ENCODE results near the gene F2R. TPM values are rescaled to one million over a fixed set of nuclear protein-coding genes. Genes with fewer than 3 reads are reported as not detected.

F2R gene
- total and polyA plus RNA-seq, 9 donors, result 1.7 to 28.5 (median 4.9) TPM

- Histone ChIP-seq H3K27ac (no peak overlapping the region), H3K4me3 (no peak overlapping the region), H3K27me3 (no peaks in the 10 kb centered on the region), H3K9me3 (no peaks in the 10 kb centered on the region), H3K36me3 (no peaks in the 10 kb centered on the region), H3K4me1 (ENCODE audit: insufficient read depth) (no peaks in the 10 kb centered on the region)
- no peak for TF ChIP-seq EP300 (IDR thresholded peaks at IDR 0.05)
- TF ChIP-seq, protein P1, sequence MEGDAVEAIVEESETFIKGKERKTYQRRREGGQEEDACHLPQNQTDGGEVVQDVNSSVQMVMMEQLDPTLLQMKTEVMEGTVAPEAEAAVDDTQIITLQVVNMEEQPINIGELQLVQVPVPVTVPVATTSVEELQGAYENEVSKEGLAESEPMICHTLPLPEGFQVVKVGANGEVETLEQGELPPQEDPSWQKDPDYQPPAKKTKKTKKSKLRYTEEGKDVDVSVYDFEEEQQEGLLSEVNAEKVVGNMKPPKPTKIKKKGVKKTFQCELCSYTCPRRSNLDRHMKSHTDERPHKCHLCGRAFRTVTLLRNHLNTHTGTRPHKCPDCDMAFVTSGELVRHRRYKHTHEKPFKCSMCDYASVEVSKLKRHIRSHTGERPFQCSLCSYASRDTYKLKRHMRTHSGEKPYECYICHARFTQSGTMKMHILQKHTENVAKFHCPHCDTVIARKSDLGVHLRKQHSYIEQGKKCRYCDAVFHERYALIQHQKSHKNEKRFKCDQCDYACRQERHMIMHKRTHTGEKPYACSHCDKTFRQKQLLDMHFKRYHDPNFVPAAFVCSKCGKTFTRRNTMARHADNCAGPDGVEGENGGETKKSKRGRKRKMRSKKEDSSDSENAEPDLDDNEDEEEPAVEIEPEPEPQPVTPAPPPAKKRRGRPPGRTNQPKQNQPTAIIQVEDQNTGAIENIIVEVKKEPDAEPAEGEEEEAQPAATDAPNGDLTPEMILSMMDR (IDR thresholded peaks at IDR 0.05), result no peak
- no peak for TF ChIP-seq POLR2A (IDR thresholded peaks at IDR 0.05)
- WGBS, 3 donors, result 54 to 57% (median 55%) methylated on average over 5 of the region's 5 CpGs
- intact Hi-C loops (cut with DNase I), result no loop called here
- DNase-seq, result no peak
These were observed 24.3 kb upstream of the F2R start for GRCh38 chr5:76691467-76692273.

- no peak overlapping the region for H3K4me3 ChIP-seq
- 98 to 99% (median 98%) methylated on average over 6 of the region's 6 CpGs for WGBS, 3 donors
- intact Hi-C loops (cut with DNase I), result no loop called here
- H3K36me3 ChIP-seq, result no peaks in the 10 kb centered on the region
- no peaks in the 10 kb centered on the region for H3K4me1 ChIP-seq (ENCODE audit: insufficient read depth)
- no peak for TF ChIP-seq EP300 (IDR thresholded peaks at IDR 0.05)
- no peak for TF ChIP-seq POLR2A (IDR thresholded peaks at IDR 0.05)
- TF ChIP-seq, protein P1 (IDR thresholded peaks at IDR 0.05), result no peak
- H3K27ac ChIP-seq, result no peak overlapping the region
- H3K9me3 ChIP-seq, result no peaks in the 10 kb centered on the region
- H3K27me3 ChIP-seq, result no peaks in the 10 kb centered on the region
- DNase-seq, result no peak
These were observed 23.7 kb upstream of the F2R start for GRCh38 chr5:76692274-76692540.

- intact Hi-C loops (cut with DNase I), result no loop called here
These were observed 23.3 kb upstream of the F2R start for GRCh38 chr5:76692651-76693050.

GRCh38 chr5:76693141-76693540 is 22.8 kb upstream of the F2R start:
- Histone ChIP-seq H3K4me3 (no peak overlapping the region), H3K4me1 (ENCODE audit: insufficient read depth) (no peaks in the 10 kb centered on the region), H3K27ac (no peak overlapping the region), H3K27me3 (no peaks in the 10 kb centered on the region), H3K36me3 (no peaks in the 10 kb centered on the region), H3K9me3 (no peaks in the 10 kb centered on the region)
- 66 to 98% (median 97%) methylated on average over 3 of the region's 3 CpGs for WGBS, 3 donors
- no peak for DNase-seq
- TF ChIP-seq POLR2A (IDR thresholded peaks at IDR 0.05), result no peak
- no peak for TF ChIP-seq EP300 (IDR thresholded peaks at IDR 0.05)
- TF ChIP-seq, protein P1 (IDR thresholded peaks at IDR 0.05), result no peak
- intact Hi-C loops (cut with DNase I), result no loop called here

More at GRCh38 chr5:76692651-76693050, 23.3 kb upstream of the F2R start:
- WGBS, 3 donors, result 89 to 95% (median 90%) methylated on average over 3 of the region's 3 CpGs
- Histone ChIP-seq H3K27me3 (no peaks in the 10 kb centered on the region), H3K27ac (no peak overlapping the region), H3K4me3 (no peak overlapping the region), H3K4me1 (ENCODE audit: insufficient read depth) (no peaks in the 10 kb centered on the region), H3K36me3 (no peaks in the 10 kb centered on the region), H3K9me3 (no peaks in the 10 kb centered on the region)
- DNase-seq, result no peak
- TF ChIP-seq POLR2A (IDR thresholded peaks at IDR 0.05) (no peak), EP300 (IDR thresholded peaks at IDR 0.05) (no peak)
- TF ChIP-seq, protein P1 (IDR thresholded peaks at IDR 0.05), result no peak
